ENCODE results near the gene TLR10.
"Not testable (repeated sequence)": the region's sequence is repeated elsewhere in the genome, so short reads cannot be mapped to it uniquely, and the experiment has no call there.

Gene TLR10, protein sequence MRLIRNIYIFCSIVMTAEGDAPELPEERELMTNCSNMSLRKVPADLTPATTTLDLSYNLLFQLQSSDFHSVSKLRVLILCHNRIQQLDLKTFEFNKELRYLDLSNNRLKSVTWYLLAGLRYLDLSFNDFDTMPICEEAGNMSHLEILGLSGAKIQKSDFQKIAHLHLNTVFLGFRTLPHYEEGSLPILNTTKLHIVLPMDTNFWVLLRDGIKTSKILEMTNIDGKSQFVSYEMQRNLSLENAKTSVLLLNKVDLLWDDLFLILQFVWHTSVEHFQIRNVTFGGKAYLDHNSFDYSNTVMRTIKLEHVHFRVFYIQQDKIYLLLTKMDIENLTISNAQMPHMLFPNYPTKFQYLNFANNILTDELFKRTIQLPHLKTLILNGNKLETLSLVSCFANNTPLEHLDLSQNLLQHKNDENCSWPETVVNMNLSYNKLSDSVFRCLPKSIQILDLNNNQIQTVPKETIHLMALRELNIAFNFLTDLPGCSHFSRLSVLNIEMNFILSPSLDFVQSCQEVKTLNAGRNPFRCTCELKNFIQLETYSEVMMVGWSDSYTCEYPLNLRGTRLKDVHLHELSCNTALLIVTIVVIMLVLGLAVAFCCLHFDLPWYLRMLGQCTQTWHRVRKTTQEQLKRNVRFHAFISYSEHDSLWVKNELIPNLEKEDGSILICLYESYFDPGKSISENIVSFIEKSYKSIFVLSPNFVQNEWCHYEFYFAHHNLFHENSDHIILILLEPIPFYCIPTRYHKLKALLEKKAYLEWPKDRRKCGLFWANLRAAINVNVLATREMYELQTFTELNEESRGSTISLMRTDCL

DNA sequence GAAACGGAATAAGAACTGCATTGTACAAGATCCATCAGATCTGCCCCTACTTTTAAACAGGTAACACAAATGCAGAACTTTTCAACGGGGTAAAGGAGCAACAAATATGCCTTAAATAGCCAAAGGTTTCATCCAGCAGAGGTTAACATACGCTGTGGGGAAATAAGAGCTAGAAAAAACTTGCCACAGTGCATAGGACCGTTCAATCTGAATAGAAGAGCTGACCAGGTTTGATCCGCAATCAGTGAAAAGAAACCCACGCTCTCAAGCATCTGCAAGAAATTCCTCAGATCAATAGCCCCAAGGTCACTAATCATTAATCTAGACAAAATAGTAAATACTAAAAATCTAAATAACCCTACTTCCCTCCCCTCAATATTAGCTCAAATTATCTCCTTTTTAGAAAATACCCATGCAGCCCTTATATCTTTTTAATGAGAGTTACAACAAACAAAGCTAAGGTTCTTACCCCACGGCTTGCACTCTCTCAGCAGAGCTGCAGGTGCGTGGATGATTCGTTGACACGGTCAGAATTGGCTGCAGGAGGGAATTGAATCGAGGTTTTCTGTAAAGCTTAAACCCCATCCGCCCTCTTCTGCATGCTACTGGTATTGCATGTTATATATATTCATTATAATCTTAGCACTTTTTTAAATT, at the start of gene TLR10:
TSS of gene TLR10 (minus strand) at position 539 of the 657 bp plus-strand sequence. CDS start 7,400 bp downstream, outside the sequence.
- DNase-seq = peak; percentile 42
- in situ Hi-C loops (cut with HindIII; ENCODE audit: low pct_ligation_motif_present, low pct_unique_long_range_greater_than_20kb, low sequenced_read_pairs) = no loop called here

DNA sequence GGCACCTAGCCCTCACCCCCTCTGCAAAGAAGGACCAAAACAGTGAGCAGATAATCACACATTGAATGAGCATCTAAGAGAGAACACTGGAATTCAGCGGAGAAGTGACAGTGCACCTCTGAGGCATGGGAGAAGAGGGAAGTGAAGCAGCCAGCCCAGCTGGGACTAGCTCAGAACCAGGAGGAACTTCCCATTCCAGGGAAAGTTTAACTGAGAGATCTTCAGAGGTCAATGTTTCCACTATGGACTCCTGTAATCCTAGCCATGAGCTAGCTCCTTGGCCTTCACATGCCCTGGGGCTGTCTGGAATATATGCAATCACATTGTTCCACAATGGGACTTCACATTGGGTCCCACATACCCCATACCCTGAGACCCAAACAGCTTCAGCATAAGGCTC, 49.4 kb upstream of the TLR10 start:
- in situ Hi-C loops (cut with HindIII; ENCODE audit: low pct_ligation_motif_present, low pct_unique_long_range_greater_than_20kb, low sequenced_read_pairs) = no loop called here
- no peak for DNase-seq

DNA sequence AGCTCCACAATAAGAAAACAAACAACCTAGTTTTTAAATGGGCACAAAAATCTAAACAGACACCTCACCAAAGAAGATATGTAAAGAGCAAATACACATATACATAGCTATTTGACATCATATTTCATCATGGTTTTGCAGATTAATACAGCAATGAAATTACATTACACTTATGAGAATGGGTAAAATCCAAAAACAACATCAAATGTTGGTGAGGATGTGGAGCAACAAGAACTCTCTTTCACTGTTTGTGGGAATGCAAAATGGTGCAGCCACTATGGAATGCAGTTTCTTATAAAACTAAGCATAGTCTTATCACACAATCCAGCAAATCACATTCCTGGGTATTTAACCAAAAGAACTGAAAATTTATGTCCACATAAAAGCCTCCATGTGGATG, 48.9 kb upstream of the TLR10 start:
- DNase-seq = no peak
- in situ Hi-C loops (cut with HindIII; ENCODE audit: low pct_ligation_motif_present, low pct_unique_long_range_greater_than_20kb, low sequenced_read_pairs) = no loop called here

DNA sequence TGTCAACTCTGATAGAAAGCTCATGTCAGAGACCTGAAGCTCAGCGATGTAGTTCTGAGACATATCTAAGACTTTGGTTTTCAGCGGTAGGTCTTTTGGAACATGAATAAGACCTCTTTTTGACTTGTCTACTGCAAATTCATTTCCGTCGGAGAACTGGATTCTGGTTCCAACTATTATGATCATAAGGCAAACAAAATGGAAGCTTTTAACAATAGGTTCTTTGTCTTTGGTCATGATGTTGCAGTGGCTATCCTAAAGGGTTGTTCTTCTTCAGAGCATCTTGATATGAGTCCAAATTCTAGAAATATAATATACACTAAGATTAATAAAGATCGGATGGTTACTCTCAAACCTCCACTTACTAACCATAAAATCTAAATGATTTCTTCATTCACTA, 46.4 kb upstream of the TLR10 start:
- in situ Hi-C loops (cut with HindIII; ENCODE audit: low pct_ligation_motif_present, low pct_unique_long_range_greater_than_20kb, low sequenced_read_pairs) = no loop called here

DNA sequence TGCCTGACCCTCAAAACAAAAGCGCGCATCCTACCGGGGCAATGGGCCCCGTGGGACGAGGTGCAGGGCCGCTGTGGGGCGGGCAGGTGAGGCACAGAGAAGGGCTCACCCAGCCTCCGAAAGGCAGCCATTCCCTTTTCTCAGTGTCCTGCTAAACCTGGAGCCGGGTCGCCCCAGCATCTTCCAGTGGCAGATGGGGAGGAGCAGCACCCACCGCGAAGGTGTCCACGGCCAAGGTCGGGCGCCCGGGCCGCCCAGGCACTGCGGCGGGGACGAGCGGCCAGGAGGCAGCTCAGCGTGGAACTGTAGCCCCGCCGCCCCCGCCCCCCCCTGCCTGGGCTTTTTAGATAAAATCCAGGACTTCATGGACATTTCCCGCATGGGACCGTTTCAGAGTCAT, 41.0 kb upstream of the TLR10 start:
- in situ Hi-C loops (cut with HindIII; ENCODE audit: low pct_ligation_motif_present, low pct_unique_long_range_greater_than_20kb, low sequenced_read_pairs) = no loop called here
- no peak for DNase-seq

More for the DNA sequence above, 46.4 kb upstream of the TLR10 start:
- DNase-seq = no peak

DNA sequence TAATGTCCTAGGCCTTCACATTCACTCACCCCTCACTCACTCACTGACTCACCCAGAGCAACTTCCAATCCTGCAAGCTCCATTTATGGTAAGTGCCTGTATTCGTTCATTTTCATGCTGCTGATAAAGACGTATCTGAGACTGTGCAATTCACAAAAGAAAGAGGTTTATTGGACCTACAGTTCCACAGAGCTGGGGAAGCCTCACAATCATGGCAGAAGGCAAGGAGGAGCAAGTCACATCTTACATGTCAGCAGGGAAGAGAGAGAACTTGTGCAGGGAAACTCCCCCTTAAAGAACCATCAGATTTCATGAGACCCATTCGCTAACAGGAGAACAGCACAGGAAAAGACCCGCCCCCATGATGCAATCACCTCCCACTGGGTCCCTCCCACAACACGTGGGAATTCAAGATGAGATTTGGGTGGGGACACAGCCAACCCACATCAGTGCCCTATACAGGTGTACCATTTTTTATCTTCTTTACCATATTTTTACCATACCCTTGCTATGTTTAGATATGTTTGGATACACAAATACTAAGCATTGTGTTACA, 40.0 kb upstream of the TLR10 start:
- DNase-seq = no peak
- in situ Hi-C loops (cut with HindIII; ENCODE audit: low pct_ligation_motif_present, low pct_unique_long_range_greater_than_20kb, low sequenced_read_pairs) = no loop called here

DNA sequence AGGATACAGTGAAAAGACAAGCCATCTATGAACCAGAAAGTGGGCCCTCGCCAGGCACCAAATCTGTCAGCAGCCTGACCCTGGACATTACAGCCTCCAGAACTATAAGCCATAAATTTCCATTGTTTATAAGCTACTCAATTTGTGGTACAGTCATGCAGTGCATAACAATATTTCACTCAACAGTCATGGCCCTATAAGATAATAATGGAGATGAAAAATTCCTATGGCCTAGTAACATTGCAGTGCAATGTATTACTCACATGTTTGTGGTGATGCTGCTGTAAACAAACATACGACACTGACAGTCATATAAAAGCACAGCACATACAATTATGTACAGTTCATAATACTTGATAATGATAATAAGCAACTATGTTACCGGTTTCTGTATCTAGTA, 38.9 kb upstream of the TLR10 start:
- no peak for DNase-seq
- in situ Hi-C loops (cut with HindIII; ENCODE audit: low pct_ligation_motif_present, low pct_unique_long_range_greater_than_20kb, low sequenced_read_pairs) = no loop called here

DNA sequence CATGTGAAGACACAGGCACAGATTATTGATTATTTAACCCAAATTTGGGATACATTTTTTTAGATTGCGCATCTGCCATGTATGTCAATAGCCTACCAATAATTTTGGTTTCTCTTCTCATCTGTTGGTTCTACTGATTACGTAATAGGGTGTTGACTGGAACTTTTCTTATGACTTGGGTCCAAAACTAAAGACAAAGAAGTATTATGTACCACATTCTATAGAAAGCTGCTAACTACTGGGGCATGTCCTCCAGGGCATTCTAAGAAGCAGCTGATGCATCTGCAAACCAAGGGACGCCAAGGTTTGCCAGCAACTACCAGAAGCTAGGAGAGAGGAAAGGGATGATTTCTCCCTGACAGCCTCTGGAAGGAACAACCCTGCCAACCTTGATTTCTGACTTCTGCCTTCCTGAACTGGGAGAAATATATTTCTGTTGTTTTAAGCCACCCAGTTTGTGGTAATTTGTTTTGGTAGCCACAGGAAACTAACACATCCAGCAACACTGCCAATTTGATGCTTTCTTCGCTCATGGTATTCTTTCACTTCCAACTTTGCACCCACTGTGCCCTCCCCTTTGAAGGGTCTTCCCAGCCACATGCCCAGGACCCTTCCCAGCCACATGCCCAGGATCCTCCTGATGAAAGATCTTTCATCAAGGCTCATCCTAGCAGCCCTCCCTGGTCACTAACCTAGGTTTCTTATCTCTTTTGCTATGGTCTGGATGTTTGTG, 37.7 kb upstream of the TLR10 start:
- no peak for DNase-seq
- in situ Hi-C loops (cut with HindIII; ENCODE audit: low pct_ligation_motif_present, low pct_unique_long_range_greater_than_20kb, low sequenced_read_pairs) = no loop called here

DNA sequence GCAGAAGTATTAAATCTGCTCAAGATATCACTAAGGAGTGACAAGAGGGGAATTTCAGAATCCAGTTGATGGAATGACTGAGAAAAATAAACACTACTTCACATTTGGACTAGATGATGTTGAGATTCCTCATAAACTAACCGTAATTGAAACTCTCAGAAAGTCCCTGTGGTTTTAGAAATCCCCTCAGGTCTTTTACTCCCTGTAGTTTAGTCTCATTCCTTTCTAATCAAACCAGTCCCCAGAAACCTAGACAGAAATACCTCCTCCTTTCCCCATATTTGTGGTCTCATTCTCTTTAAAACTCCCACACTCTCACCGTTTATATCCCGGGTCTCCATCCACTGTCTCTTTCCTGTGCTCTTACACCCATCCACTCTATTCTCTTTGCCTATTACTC, 36.8 kb upstream of the TLR10 start:
- in situ Hi-C loops (cut with HindIII; ENCODE audit: low pct_ligation_motif_present, low pct_unique_long_range_greater_than_20kb, low sequenced_read_pairs) = no loop called here
- DNase-seq = no peak

DNA sequence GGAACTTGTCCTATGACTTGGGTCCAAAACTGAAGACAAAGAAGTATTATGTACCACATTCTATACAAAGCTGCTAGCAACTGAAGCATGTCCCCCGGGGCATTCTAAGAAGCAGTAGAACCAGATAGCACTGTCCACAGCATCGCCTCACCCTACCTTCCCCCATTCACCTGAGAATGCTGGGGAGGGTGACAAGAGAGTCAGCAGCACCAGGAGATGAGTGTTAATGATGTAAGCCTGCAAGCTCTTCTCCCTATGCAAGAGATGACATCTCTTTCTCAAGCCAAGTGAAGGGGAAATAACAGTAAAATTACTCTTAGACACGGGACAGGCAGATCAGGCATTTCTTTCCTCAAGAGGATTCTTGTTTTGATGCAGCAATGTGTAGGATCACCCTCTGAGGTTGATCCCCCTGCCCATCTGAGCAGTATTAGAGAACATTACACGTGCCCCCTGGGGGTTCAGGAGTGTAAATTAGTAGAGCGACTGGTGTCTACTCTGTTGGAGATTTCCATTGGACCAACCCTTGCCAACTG, 35.7 kb upstream of the TLR10 start:
- in situ Hi-C loops (cut with HindIII; ENCODE audit: low pct_ligation_motif_present, low pct_unique_long_range_greater_than_20kb, low sequenced_read_pairs) = no loop called here

DNA sequence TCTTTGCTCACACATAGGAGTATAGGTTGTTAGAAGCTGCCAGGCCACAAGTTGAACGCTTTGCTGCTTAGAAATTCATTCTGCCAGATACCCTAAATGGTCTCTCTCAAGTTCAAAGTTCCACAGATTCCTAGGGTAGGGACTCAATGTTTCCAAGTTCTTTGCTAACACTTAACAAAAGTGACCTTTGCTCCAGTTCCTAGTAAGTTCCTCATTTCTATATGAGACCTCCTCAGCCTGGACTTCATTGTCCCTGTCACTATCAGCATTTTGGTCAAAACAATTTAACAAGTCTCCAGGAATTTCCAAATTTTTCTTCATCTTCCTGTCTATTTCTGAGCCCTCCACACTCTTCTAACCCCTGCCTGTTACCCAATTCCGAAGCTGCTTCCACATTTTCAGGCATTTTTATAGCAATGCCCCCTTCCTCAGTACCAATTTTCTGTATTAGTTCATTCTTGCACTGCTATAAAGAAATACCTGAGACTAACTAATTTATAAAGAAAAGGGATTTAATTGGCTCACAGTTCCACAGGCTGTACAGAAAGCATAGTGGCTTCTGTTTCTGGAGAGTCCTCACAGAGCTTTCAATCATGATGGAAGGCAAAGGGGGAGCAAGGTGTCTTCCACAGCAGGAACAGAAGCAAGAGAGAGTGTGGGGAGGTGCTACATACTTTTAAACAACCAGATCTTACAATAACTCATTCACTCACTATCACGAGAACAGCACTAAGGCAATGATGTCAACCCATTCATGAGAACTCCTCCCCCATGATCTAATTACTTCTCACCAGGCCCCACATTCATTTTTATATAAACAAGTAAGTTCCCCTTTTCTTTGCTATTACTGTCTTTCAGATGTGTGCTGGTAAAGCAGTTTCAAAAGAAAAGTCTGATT, 33.3 kb upstream of the TLR10 start:
- in situ Hi-C loops (cut with HindIII; ENCODE audit: low pct_ligation_motif_present, low pct_unique_long_range_greater_than_20kb, low sequenced_read_pairs) = no loop called here
- DNase-seq = no peak

More for the DNA sequence above, 35.7 kb upstream of the TLR10 start:
- DNase-seq = no peak

DNA sequence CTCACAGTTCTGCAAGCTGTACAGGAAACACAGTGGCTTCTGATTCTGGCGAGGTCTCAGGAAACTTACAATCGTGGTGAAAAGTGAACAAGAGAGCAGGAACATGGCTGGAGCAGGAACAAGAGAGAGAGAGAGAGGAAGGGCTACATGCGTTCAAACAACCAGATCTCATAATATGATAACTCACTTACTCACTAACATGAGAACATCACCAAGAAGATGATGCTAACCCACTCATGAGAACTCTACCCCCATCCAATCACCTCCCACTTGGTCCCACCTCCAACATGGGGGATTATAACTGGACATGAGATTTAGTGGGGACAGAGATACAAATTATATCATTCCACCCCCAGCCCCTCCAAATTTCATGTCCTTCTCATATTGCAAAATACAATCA, 31.6 kb upstream of the TLR10 start:
- in situ Hi-C loops (cut with HindIII; ENCODE audit: low pct_ligation_motif_present, low pct_unique_long_range_greater_than_20kb, low sequenced_read_pairs) = no loop called here
- DNase-seq = no peak

DNA sequence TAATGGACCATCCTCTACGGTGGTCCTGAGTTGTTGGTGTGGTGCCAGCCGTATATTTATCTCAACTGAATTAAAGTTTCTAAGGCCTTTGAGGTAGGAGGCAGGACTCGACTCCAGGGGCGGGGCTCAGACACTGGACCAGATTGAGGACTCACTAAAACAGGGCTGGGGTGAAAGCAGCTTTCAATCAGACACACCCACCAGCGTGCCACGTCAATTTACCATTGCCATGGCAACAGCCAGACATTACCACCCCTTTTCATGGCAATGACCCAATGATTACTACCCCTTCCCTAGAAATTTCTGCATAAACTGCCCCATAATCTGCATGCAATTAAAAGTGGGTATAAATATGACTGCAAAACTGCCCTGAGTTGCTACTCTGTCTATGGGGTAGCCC, 28.5 kb upstream of the TLR10 start:
- DNase-seq = no peak
- in situ Hi-C loops (cut with HindIII; ENCODE audit: low pct_ligation_motif_present, low pct_unique_long_range_greater_than_20kb, low sequenced_read_pairs) = no loop called here

DNA sequence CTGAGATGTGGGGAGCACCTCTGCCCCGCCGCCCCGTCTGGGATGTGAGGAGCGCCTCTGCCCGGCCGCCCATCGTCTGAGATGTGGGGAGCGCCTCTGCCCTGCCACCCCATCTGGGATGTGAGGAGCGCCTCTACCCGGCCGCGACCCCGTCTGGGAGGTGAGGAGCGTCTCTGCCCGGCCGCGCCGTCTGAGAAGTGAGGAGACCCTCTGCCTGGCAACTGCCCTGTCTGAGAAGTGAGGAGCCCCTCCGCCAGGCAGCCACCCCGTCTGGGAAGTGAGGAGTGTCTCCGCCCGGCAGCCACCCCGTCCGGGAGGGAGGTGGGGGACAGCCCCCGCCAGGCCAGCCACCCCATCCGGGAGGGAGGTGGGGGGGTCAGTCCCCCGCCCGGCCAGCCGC, 24.7 kb upstream of the TLR10 start:
- in situ Hi-C loops (cut with HindIII; ENCODE audit: low pct_ligation_motif_present, low pct_unique_long_range_greater_than_20kb, low sequenced_read_pairs) = not testable (repeated sequence)

DNA sequence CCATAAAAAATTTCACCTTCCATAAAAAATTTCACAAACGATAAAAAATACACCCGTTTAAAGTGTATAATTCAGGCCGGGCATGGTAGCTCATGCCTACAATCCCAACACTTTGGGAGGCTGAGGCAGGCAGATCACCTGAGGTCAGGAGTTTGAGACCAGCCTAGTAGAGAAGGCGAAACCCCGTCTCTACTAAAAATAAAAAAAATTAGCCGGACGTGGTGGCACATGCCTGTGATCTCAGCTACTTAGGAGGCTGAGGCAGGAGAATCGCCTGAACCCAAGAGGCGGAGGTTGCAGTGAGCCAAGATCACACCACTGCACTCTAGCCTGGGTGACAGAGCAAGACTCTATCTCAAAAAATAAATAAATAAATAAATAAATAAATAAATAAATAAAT, 23.5 kb upstream of the TLR10 start:
- DNase-seq; in situ Hi-C loops (cut with HindIII; ENCODE audit: low pct_ligation_motif_present, low pct_unique_long_range_greater_than_20kb, low sequenced_read_pairs): not testable (repeated sequence)

More for the DNA sequence above, 24.7 kb upstream of the TLR10 start:
- not testable (repeated sequence) for DNase-seq

DNA sequence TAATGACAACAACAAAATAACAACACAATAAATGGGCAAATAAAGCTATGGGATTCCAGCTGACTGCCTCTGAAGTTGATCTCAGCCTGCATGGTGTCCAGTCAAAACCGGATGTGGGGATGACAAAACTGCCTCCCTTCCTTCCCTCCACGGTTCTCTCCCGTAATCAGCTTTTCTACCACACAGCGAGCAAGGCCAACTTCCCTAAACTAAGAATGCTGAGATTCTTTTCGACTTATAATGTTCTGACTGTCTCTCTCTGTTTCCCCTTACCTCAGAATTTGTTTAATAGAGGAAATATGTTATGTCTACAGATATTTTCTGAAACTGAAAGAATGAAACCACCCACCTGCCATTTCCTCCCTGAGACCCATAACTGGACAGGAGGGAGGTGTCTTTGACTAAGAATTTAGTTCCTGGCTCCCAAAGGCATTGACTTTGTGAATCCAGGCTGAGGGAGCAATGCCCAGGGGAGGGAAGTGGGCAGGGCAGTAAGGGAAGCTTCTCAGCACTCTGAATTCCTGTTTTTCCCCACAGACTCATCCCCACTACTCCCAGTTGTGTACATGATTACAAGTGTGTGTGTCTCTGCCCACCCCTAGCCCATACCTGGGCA, 22.8 kb upstream of the TLR10 start:
- no peak for DNase-seq
- in situ Hi-C loops (cut with HindIII; ENCODE audit: low pct_ligation_motif_present, low pct_unique_long_range_greater_than_20kb, low sequenced_read_pairs) = no loop called here
